BLaER1 (cell line): ENCODE data around the gene SLCO4A1.

Experiments
- H3K27ac ChIP-seq: shearing (Covaris generic); formaldehyde crosslinking; 2 replicates; pipeline ENCODE4 v1.8.1; 2022
- H3K27me3 ChIP-seq: shearing (Covaris generic); formaldehyde crosslinking; 2 replicates; pipeline ENCODE4 v1.8.1; 2022
- H3K36me3 ChIP-seq: shearing (Covaris generic); formaldehyde crosslinking; 2 replicates; pipeline ENCODE4 v1.8.1; 2022
- H3K4me1 ChIP-seq: shearing (Covaris generic); formaldehyde crosslinking; 2 replicates; pipeline ENCODE4 v1.8.1; 2022
- H3K4me2 ChIP-seq: shearing (Covaris generic); formaldehyde crosslinking; 2 replicates; pipeline ENCODE4 v1.8.1; 2022
- H3K4me3 ChIP-seq: shearing (Covaris generic); formaldehyde crosslinking; 2 replicates; pipeline ENCODE4 v1.8.1; 2022
- H3K9ac ChIP-seq: shearing (Covaris generic); formaldehyde crosslinking; 2 replicates; pipeline ENCODE4 v1.8.1; 2022
- H3K9me3 ChIP-seq: shearing (Covaris generic); formaldehyde crosslinking; 2 replicates; pipeline ENCODE4 v1.8.1; 2022
- H4K20me1 ChIP-seq: shearing (Covaris generic); formaldehyde crosslinking; 2 replicates; pipeline ENCODE4 v1.8.1; 2022
- Cebpa-rat ChIP-seq: shearing (Covaris generic); IDR thresholded peaks from 2 replicates; pipeline ENCODE4 v1.8.1; 2022

The SLCO4A1 gene

GRCh38 chr20:62669249-62669648 lies 26.9 kb downstream of the SLCO4A1 start:
- peak overlapping the region; percentile 35; the same call in 1 of the 2 replicates for H3K9ac ChIP-seq
- H3K4me2 ChIP-seq = no peak overlapping the region
- no peak overlapping the region for H3K27ac ChIP-seq
- H3K9me3 ChIP-seq = no peaks in the 10 kb centered on the region
- H3K36me3 ChIP-seq = peaks cover 87% of the 10 kb centered on the region
- no peaks in the 10 kb centered on the region for H3K27me3 ChIP-seq
- H4K20me1 ChIP-seq = peaks cover 23% of the 10 kb centered on the region
- H3K4me1 ChIP-seq = peaks cover 27% of the 10 kb centered on the region
- H3K4me3 ChIP-seq = no peak overlapping the region
- TF ChIP-seq Cebpa-rat = no peak

GRCh38 chr20:62670156-62670555 lies 27.9 kb downstream of the SLCO4A1 start:
- H3K9me3 ChIP-seq = no peaks in the 10 kb centered on the region
- peaks cover 36% of the 10 kb centered on the region for H3K4me1 ChIP-seq
- no peak for TF ChIP-seq Cebpa-rat
- peaks cover 77% of the 10 kb centered on the region for H3K36me3 ChIP-seq
- H3K27ac ChIP-seq = no peak overlapping the region
- peaks cover 23% of the 10 kb centered on the region for H4K20me1 ChIP-seq
- H3K4me3 ChIP-seq = no peak overlapping the region
- H3K4me2 ChIP-seq = no peak overlapping the region
- no peak overlapping the region for H3K9ac ChIP-seq
- H3K27me3 ChIP-seq = no peaks in the 10 kb centered on the region

- H3K27ac ChIP-seq = peak overlapping the region; percentile 49; the same call in 1 of the 2 replicates
- no peaks in the 10 kb centered on the region for H3K9me3 ChIP-seq
- H3K4me2 ChIP-seq = no peak overlapping the region
- H3K4me3 ChIP-seq = no peak overlapping the region
- peaks cover 23% of the 10 kb centered on the region for H4K20me1 ChIP-seq
- no peaks in the 10 kb centered on the region for H3K27me3 ChIP-seq
- TF ChIP-seq Cebpa-rat = no peak
- peaks cover 45% of the 10 kb centered on the region for H3K4me1 ChIP-seq
- no peak overlapping the region for H3K9ac ChIP-seq
- peaks cover 75% of the 10 kb centered on the region for H3K36me3 ChIP-seq
Observed at GRCh38 chr20:62670998-62671397, 28.7 kb downstream of the SLCO4A1 start.

GRCh38 chr20:62671765-62672164 lies 29.5 kb downstream of the SLCO4A1 start:
- TF ChIP-seq Cebpa-rat = peak; percentile 64; the same call in 1 of the 2 replicates
- H3K36me3 ChIP-seq = peaks cover 67% of the 10 kb centered on the region

GRCh38 chr20:62674370-62674769 lies 32.1 kb downstream of the SLCO4A1 start:
- Histone ChIP-seq H3K4me1 (peaks cover 78% of the 10 kb centered on the region), H3K27ac (no peak overlapping the region)
- TF ChIP-seq Cebpa-rat = no peak

More at GRCh38 chr20:62671765-62672164, 29.5 kb downstream of the SLCO4A1 start:
- H3K27ac ChIP-seq = peak overlapping the region; percentile 49; the same call in 1 of the 2 replicates
- no peaks in the 10 kb centered on the region for H3K9me3 ChIP-seq
- peaks cover 52% of the 10 kb centered on the region for H3K4me1 ChIP-seq
- peak overlapping the region; percentile 20; the same call in 1 of the 2 replicates for H3K4me2 ChIP-seq
- H4K20me1 ChIP-seq = peaks cover 17% of the 10 kb centered on the region
- H3K9ac ChIP-seq = peak overlapping the region; percentile 16; the same call in 1 of the 2 replicates
- no peaks in the 10 kb centered on the region for H3K27me3 ChIP-seq
- no peak overlapping the region for H3K4me3 ChIP-seq

GRCh38 chr20:62675156-62675876 lies 33.0 kb downstream of the SLCO4A1 start:
- peak overlapping the region; percentile 46 for H3K27ac ChIP-seq
- no peak overlapping the region for H3K4me3 ChIP-seq
- H3K4me2 ChIP-seq = peak overlapping the region; percentile 53
- no peak for TF ChIP-seq Cebpa-rat
- peaks cover 10% of the 10 kb centered on the region for H3K9me3 ChIP-seq
- H3K36me3 ChIP-seq = peaks cover 32% of the 10 kb centered on the region
- no peaks in the 10 kb centered on the region for H3K27me3 ChIP-seq
- peaks cover 81% of the 10 kb centered on the region for H3K4me1 ChIP-seq
- H3K9ac ChIP-seq = no peak overlapping the region; the same call in 1 of the 2 replicates
- H4K20me1 ChIP-seq = no peaks in the 10 kb centered on the region

More at GRCh38 chr20:62674370-62674769, 32.1 kb downstream of the SLCO4A1 start:
- H3K27me3 ChIP-seq = no peaks in the 10 kb centered on the region
- H4K20me1 ChIP-seq = no peaks in the 10 kb centered on the region
- peaks cover 41% of the 10 kb centered on the region for H3K36me3 ChIP-seq
- H3K9ac ChIP-seq = peak overlapping the region; percentile 38; the same call in 1 of the 2 replicates
- H3K4me2 ChIP-seq = peak overlapping the region; percentile 18; the same call in 1 of the 2 replicates
- peaks cover under 1% of the 10 kb centered on the region for H3K9me3 ChIP-seq
- no peak overlapping the region for H3K4me3 ChIP-seq

GRCh38 chr20:62675877-62676260 lies 33.6 kb downstream of the SLCO4A1 start:
- Histone ChIP-seq H3K9me3 (peaks cover 16% of the 10 kb centered on the region), H3K27ac (peak overlapping the region; percentile 46), H3K27me3 (no peaks in the 10 kb centered on the region), H3K36me3 (peaks cover 26% of the 10 kb centered on the region), H3K4me3 (no peak overlapping the region), H3K4me2 (peak overlapping the region; percentile 53), H3K4me1 (peaks cover 81% of the 10 kb centered on the region), H3K9ac (no peak overlapping the region), H4K20me1 (no peaks in the 10 kb centered on the region)
- TF ChIP-seq Cebpa-rat = no peak

GRCh38 chr20:62676976-62677375 lies 34.7 kb downstream of the SLCO4A1 start:
- Histone ChIP-seq H3K4me1 (peaks cover 70% of the 10 kb centered on the region), H3K27me3 (no peaks in the 10 kb centered on the region), H3K4me2 (peak overlapping the region; percentile 68), H3K36me3 (peaks cover 15% of the 10 kb centered on the region), H3K4me3 (no peak overlapping the region), H3K9me3 (peaks cover 18% of the 10 kb centered on the region), H3K9ac (no peak overlapping the region), H4K20me1 (no peaks in the 10 kb centered on the region), H3K27ac (0 out of 2 replicates have a peak overlapping the region, but pooled peaks have one; percentile 35)
- TF ChIP-seq Cebpa-rat = no peak

- Histone ChIP-seq H3K4me3 (no peak overlapping the region), H3K27me3 (no peaks in the 10 kb centered on the region), H3K4me1 (peaks cover 63% of the 10 kb centered on the region), H4K20me1 (no peaks in the 10 kb centered on the region), H3K9ac (peak overlapping the region; percentile 17; the same call in 1 of the 2 replicates), H3K27ac (peak overlapping the region; percentile 35), H3K9me3 (peaks cover 18% of the 10 kb centered on the region), H3K4me2 (peak overlapping the region; percentile 68), H3K36me3 (peaks cover 8% of the 10 kb centered on the region)
- TF ChIP-seq Cebpa-rat = no peak
Observed at GRCh38 chr20:62677678-62678077, 35.4 kb downstream of the SLCO4A1 start.

GRCh38 chr20:62678553-62678952 lies 36.2 kb downstream of the SLCO4A1 start:
- Histone ChIP-seq H3K36me3 (peaks cover 2% of the 10 kb centered on the region; the same call in 1 of the 2 replicates), H3K27ac (peak overlapping the region; percentile 31), H3K9ac (peak overlapping the region; percentile 17; the same call in 1 of the 2 replicates), H3K27me3 (no peaks in the 10 kb centered on the region), H4K20me1 (no peaks in the 10 kb centered on the region), H3K9me3 (peaks cover 18% of the 10 kb centered on the region), H3K4me1 (peaks cover 60% of the 10 kb centered on the region), H3K4me3 (no peak overlapping the region), H3K4me2 (peak overlapping the region; percentile 68)
- no peak for TF ChIP-seq Cebpa-rat
